Hematopoietic multipotent progenitor cell treated with erythropoietin and hydrocortisone succinate and interleukin-3 and kit ligand, for 6 days (in vitro differentiated cells): Measurements from ENCODE around the gene OR2A7.
A peak's percentile ranks its signal among the peaks of the same experiment; 100 is the strongest.
"Not testable (repeated sequence)": the region's sequence is repeated elsewhere in the genome, so short reads cannot be mapped to it uniquely, and the experiment has no call there.

Experiments
- DNase-seq: peaks from one replicate; pipeline ENCODE4 v3.0.0-alpha.2; 2015

Gene OR2A7, protein sequence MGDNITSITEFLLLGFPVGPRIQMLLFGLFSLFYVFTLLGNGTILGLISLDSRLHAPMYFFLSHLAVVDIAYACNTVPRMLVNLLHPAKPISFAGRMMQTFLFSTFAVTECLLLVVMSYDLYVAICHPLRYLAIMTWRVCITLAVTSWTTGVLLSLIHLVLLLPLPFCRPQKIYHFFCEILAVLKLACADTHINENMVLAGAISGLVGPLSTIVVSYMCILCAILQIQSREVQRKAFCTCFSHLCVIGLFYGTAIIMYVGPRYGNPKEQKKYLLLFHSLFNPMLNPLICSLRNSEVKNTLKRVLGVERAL

DNA sequence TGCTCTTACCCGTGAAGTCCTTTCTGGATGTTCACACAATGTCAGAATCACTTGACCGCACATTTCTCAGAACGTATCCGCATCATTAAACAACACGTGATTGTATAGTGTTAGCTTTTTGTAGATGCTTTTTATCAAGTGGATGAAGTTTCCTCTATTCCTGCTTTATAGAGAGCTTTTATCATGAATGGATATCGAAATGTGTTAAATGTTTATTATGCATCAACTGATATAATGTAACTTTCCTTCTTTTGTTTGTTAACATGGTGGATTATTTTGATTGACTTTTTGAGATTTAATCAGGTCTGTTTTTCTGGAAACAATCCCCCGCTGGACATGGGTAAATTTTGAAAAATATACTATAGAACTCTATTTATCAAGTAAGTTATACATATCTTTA is at the start of gene OR2A7:
Gene OR2A7, minus strand, starts transcription at position 101 of the 400 bp plus-strand sequence. CDS start 5,164 bp downstream, outside the sequence.
- not testable (repeated sequence) for DNase-seq

DNA sequence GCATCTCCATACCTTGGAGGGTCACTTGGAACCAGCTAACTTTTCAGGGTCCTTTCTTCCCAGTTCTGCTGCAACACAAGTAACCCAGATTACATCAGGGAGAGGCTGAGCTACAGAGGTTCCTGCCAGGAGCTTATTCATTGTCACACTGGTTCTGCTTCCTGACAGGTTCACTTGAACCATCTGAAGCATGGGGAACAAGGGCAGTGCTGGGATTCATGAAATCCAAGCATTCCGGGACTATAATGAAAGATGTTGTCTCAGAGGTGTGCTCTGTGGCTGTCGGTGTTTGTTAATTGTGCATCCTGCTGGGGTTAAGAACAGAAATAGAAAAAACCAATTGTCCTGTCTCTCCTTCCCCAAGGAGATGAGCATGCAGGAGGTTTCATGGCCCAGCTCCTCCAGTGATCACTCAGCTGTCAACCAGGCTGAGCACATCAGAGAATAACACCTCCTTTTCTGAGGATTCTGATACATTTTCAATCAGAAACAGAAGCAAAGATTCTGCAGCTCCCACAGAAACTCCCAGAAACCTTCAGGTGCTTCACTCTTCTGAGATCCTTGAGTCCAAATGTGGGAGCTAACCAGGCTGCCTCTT is 47.4 kb upstream of the OR2A7 start, which contains the start of gene OR2A1:
Gene OR2A1, plus strand, starts transcription at position 548 of the 598 bp plus-strand sequence. CDS start 5,706 bp downstream, outside the sequence.
- not testable (repeated sequence) for DNase-seq

DNA sequence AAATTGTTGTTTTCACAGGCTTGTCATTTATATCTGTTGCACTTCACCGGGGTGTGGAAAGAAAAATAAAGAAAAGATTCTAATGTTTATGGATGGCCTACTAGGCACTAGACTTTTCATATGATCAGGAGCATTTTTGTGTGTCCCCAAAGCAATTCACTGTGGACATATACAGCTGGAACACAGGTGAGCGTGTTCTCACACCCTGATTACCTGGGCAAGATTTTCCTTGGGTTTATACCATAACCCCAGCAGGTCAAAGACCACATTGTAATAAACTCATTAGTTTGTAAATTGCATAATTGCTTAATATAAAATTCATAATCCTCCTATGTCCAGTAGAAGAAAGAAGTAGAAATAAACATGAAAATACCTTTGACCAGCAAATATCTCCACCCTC is 46.6 kb upstream of the OR2A7 start:
- DNase-seq, result not testable (repeated sequence)

DNA sequence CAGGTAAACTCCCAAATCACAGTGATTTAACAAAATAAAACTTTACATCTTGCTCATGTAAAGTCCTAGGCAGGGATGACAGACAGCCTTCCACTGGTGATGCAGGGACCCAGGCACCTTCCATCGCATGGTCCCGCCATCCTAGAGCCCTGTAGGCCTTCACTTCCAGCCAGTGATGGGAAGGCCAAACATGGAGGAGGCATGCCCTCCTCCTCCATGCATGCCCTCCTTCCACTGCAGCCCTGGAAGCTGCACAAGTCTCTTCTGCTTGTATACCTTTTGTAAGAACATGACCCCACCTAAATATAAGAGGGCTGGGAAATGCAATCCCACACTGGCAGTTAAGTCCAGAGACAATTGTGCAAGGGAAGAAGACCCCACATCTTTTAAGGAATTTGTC is 45.1 kb upstream of the OR2A7 start:
- not testable (repeated sequence) for DNase-seq

DNA sequence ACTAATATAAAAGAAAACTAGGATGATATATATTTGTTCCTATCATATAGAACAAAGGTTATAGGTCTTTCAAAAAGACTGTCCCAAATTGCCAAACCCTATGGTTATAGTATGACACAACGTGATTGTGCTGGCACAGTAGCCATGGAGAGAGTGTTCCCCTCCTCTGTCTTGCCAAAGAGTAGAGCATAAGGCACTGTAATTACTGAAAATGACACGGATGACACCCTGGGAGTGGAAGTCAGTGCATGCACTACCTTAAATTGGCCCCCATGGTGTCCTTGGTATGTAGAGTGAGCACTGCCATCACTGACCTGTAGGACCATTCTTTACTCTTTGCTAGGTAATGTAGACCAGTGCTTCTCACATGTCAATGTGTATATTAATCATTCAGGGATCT is 40.6 kb upstream of the OR2A7 start:
- not testable (repeated sequence) for DNase-seq

DNA sequence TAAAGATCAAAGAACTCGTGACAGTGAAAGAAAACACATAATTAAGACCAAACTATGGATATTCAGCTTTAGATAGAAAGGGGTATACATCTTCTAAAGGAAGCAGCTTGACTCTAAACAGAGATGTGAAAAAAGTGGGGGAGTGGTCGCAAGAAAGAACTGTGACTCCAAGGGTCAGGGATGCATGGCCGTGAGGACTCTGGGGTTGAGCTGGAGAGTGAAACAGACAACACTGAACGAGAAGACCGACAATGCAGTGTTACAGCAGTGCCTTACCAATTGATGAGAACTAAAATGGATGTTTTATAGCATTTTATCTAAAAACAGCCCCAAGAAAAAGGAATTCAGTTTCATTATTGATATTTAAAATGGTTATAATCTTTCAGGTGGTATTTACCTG is 39.0 kb upstream of the OR2A7 start:
- not testable (repeated sequence) for DNase-seq

DNA sequence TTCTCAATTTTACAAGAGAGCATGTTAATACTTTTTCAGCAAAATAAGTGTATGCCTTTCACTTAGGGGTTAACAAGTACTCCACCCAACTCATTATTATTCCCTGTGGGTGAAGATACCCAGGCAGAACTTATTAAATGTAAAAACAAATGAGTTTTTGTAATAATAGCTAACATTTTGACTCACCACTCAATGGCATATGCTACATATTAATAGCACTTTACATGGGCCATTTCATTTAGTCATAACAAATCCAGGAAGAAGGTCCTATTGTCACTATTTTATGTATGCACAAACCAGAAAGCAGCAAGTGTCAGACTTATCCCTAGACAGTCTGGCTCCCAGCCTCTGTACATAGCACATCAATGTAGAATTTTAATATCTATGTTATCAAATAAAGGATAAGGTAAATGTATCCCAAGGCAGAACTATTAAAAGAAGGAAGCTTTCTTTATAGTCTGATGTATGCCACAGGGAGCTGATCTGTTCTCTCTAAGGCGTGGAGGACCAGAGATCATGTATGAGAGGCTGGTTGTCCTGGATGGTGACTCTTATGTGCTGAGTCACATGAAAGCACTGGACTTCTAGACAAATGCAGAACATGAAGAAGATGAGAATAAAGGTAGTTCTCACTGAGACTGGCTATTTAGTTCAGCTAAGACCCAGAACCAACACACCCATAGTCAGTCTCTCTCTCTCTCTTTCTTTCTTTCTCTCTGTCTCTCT is 38.1 kb upstream of the OR2A7 start:
- DNase-seq, result not testable (repeated sequence)

DNA sequence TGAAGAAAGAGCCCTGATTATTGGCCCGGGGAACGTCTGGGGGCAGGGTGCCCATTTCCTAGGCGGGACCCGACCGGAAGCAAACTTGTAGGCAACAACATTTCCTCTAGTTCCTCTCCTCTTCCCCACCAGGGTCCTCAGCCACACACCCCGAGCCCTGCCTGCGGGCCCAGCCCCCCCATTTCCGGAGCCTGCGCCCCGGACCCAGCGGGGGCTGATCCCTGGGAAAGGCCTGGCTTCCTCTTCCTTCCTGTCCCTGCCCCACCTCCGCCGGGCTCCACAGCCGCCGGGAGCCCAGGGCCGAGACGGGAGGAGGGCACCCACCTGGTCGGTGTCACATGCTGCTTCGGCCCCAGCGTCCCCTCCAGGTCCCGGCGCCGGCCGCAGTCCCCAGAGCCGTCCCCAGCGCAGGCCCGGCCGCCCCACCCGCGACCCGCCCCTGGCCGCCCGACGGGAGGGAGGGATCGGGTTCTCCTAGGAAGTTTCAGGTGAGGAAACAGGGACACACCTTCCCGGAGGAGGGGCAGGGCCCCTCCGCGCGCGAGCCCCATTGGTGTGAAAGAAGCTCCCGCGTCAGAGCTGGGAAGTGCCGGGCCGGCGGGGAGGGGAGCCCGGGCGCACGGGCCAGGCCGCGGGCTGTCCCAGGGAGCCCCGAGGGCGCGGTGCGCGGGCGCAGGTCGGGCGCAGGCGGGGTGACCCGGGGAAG is 29.4 kb upstream of the OR2A7 start:
- DNase-seq, result not testable (repeated sequence)

DNA sequence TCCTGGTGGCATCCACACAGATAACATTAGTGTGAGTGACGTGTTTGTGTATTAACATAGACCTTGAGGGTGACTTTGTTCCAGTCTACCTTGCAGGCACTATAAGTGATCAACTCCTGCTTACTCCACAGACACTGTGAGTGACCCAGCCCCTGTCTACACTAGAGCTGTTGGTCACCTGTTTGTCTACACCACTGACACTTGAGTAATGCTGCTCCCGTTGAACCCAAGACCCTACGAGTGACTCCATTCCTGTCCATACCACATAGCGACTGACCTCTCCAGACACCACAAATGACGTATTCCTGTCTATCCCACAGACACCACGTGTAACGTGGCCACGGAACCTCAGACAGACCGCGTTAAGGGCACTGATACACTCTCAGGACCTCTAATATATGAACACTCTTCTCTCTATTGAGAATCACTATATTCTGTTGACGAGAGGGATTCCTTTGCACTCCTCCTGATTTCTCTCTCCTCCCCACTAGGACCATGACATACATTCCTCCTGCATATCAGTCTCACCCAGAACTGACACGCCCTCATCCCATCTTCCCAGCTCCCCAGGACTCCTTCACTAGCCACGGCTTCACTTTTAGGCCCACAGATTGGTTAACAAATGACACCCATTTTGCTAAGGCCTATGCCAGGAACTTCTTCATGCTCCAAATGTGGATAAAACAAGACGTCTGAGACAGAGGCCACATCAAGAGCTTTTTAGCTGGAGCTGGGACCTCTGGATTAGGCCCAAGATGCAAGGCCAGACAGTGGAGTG is 28.0 kb upstream of the OR2A7 start:
- peak; percentile 0 for DNase-seq

DNA sequence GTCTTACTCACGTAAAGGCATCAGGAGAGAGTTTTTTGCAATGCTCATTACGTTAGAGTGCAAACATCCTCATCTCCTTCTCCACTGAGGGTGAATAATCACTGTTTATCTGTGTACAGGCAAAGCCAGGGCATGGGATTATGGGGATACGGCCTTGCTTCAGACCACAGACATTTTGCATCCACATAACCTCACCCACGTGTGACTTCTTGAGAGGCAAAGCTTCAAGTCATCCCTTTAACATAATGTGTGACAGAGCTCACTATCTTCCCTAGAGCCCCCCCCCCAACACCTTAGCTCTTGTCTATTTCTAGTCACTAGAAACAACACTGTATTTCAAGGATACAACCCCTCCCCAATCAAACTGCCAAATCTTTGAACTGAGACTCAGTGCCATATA is 27.0 kb upstream of the OR2A7 start:
- DNase-seq, result peak; percentile 0

DNA sequence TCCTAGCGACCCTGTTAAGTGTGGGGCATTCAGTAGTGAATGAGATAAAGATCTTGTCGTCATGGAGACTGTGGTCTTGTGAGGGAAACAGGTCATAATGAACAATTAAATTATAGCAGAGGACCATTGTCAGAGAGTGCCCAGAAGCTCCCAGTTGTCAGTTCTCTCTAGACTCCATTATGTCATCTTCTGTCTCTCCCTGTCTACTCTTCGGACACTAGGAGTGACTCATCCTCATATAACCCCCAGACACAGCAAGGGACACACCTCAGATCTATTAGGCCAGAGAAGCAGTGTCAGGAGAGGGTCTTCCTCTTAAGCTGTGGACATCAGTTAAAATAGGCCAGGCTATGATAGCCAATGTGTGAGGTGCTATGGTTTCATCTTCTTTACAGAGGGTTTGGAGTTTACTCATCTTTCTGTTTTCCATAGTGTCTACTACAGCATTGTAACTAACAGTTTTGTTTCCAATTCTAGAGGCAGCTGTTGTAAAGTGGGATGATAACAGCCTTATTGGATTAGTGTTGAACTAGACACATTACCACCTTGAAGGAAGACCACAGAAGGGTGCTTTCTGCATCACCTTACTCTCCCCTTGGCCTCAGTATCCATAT is 22.7 kb upstream of the OR2A7 start:
- not testable (repeated sequence) for DNase-seq

DNA sequence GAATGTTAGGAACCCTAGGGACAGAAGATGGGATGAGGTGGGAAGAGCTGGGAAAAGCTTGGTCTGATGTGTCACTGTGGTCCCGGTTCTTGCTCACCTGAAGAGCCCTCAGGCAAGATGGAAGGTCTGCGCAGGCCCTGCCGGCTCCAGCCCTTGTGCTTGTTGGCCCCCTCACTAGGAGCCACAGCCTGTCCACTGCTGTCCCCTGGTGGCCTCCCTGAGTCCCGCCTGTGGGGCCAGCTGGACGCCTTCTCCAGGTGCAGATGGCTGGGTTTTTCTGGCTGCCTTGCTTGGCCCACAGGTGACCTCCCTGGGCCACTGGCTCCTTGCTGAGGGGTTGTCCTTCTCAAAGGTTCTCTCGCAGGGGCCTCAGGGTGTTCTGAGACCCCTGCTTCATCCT is 19.1 kb upstream of the OR2A7 start:
- DNase-seq, result not testable (repeated sequence)

DNA sequence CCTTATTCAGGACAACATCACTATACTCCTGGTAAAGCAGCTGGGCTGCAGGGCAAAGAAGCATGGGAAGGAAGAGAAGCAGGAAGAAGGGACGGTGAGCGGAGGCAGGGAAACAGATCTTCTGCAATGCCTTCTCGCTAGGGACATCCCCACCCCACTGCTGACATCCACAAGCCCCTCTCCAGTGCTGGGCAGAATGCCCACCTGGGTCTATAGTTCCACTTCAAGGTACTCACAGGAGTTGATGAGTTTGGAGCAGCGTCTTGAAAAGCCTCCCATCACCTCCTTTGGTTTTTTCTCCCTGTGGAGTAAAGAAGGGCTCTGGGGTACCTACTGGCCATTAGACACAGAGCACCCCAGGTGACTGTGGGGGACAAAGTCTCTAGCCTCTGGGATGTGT is 17.9 kb upstream of the OR2A7 start:
- not testable (repeated sequence) for DNase-seq

DNA sequence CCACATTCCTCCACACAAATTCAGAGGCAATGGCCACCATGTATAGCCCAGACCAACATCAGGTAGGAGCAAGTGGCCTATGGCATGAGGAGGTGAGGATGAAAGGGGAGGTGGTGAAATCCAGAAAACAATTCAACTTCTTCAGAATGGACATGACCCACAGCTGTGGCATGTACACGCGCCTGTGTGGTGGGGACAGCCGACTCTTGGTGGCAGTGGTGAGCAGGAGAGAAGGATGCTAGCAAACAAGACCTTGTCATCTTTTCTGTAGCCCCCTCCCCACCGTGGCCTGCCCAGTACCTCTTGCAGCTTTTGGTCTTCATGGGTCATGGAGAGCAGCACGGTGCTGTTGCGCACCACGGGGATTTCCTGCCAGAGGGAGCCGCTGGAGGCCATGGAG is 17.4 kb upstream of the OR2A7 start:
- not testable (repeated sequence) for DNase-seq

DNA sequence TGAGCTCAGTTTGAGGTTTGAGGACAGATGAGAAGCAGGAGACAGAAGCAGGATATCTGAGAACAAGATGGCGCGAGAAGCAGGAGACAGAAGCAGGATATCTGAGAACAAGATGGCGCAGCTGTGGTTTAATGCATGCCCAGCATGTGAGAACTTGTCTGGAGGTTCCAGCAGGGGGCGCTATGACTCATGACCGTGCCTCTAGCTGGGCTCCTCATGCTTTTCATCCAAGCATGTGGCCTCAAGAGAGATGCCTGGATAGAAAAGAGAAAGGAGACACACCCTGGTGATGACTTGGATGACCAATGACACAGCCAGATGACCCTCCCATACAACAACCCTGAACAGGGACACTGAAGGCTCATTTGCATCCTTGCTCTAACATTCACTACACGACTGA is 15.4 kb upstream of the OR2A7 start:
- not testable (repeated sequence) for DNase-seq

DNA sequence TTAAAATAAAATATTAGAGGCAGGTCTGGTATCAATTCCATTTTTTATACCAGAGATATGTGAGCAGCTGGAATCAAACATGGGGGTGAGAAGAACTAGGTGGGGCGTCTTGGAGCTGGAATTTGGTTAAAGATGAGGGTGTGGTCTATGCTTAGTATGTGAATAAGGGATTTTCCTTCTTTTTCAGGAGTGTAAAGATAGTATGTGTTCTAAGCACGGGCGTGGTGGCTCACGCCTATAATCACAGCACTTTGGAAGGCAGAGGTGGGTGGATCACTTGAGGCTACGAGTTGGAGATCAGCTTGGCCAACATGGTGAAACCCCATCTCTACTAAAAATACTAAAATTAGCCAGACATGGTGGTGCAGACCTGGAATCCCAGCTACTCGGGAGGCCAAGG is 10.7 kb upstream of the OR2A7 start:
- not testable (repeated sequence) for DNase-seq

DNA sequence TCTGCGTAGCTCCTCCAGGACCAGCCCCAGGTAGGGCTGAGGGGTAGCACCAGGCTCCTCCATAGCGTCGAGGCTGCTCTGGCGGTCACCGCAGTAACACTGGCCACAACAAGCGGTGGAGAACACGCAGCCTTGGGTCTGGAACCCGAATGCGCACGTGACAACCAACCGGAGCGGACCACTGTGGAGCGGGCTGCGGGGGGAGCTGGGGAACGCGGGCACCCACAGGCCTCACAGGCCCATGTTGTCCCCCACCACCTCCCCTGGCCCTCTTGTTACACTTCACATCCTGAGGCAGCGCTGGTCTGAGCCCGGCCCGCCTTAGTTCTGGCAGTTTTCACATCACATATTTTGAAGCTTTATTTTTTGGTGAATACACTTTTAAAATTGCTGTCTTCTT is 4.6 kb upstream of the OR2A7 start, which contains the start of gene CTAGE8:
Gene CTAGE8, minus strand, starts transcription at position 101 of the 400 bp plus-strand sequence. Its CDS starts 38 bp downstream, at position 63.
- not testable (repeated sequence) for DNase-seq

DNA sequence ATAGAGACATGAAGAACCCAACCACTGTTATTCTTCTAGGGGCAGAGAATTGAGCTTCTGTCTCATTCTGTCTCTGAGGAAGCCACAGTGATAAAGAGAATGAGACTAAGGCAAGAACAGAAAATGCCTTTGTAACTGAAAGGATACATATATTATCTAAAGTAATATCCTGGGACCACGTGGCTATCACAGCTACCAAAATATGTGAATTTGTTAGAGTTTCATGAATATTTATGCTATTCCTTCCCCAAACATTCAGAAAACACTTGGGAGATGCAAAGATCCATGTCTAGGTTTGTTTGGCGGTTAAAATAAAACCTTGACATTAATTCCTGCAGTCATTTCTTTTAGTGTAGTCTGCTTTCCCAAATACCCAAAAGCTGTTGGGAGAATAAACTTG is 2.5 kb downstream of the OR2A7 start:
- DNase-seq, result not testable (repeated sequence)

DNA sequence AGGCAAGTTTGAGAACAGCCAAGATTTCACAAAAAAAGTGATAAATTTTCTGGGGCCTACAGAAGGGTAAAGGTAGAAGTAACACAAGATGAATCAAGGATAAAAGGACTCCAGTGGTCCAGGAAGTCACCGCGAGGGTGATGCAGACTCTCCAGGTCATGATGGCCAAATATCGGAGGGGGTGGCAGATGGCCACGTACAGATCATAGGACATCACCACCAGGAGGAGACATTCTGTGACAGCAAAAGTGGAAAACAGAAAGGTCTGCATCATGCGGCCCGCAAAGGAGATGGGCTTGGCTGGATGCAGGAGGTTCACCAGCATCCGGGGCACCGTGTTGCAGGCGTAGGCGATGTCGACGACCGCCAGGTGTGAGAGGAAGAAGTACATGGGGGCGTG is 5.5 kb downstream of the OR2A7 start:
- not testable (repeated sequence) for DNase-seq

DNA sequence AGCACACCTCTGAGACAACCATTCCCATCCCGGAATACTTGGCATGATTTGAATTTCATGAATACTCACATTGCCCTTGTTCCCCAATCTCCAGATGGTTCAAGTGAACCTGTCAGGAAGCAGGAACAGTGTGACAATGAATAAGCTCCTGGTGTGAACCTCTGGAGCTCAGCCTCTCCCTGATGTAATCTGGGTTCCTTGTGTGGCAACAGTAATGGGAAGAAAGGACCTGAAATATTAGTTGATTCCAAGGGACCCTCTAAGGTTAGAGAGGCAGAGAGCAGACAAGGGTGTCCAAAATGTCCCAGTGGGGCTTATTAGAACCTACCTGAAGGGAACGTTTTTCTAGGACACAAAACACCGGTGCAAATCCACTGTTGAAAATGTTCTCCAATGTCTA is 8.5 kb downstream of the OR2A7 start:
- DNase-seq, result peak; percentile 9

DNA sequence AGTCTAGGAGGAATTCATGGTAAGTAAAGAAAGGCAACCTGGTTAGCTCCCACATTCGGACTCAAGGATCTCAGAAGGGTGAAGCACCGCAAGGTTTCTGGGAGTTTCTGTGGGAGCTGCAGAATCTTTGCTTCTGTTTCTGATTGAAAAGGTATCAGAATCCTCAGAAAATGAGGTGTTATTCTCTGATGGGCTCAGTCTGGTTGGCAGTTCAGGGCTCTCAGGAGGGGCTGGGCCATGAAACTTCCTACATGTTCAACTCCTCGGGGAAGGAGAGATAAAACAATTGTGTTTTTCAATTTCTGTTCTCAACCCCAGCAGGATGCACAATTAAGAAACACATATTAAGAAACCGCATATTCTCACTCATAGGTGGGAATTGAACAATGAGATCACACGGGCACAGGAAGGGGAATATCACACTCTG is 9.1 kb downstream of the OR2A7 start:
- DNase-seq, result peak; percentile 0
